GM21423 (cell line): ENCODE data around the gene NCAM2.
"Not testable (repeated sequence)": the region's sequence is repeated elsewhere in the genome, so short reads cannot be mapped to it uniquely, and the experiment has no call there.

ENCODE experiments used
- ATAC-seq: cut with Tn5 transposase; IDR thresholded peaks from one replicate; pipeline ENCODE4 v1.9.1; 2021; ENCODE audit warnings: mild to moderate bottlenecking, moderate library complexity; ENCODE audit not compliant: unreplicated experiment

The NCAM2 gene

DNA sequence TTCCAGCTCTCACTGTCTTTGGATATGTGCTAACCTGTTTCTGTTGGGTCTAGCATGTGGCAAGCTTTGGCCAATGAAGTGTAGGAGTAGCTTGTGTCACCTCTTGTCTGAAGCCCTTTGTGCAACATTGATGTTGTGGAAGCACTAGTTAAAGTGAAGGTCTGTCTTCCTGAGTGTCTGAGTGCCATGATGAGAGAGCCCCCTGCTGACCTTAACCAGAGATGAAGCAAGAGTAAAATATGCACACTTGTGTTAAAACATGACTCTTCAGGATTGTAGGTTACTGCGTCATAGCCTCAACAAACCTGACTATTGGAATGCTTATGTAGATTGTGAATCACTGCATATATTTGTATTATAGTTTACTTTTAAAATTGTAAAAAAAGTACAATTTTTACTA is 103.7 kb downstream of the NCAM2 start:
- no peak for ATAC-seq

- ATAC-seq = no peak
Measured at GRCh38 chr21:21102896-21103295, 104.7 kb downstream of the NCAM2 start.

GRCh38 chr21:21103692-21104091 is 105.5 kb downstream of the NCAM2 start:
- no peak for ATAC-seq

- no peak for ATAC-seq
Measured at GRCh38 chr21:21109736-21110135, 111.5 kb downstream of the NCAM2 start.

DNA sequence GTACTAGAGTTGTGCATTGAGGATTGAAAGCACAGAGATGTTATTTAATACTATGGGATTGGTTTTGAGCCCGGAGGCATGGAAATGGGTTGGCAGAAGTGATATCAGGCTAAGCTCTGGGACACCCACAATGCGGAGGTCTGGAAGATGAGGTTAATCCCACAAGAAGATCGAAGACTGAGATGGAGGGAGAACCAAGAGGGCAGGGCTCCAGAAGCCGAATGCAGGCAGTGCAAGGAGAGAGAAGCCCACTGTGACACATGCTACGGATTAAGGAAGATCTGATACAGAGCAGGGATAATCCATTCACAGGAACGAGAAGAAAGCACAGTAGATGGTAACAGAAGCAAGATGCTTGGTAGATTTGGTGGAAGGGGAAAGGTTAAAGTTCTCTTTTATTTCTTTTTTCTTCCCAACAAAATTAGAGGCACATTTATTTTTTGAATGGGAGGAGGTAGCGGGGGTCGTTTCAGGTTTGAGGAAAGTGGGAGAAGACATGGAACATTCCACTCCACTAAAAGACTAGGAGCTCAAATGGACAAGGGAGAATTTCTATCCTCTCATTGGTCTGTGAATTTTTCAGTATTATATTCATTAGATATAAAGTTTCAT is 113.2 kb downstream of the NCAM2 start:
- no peak for ATAC-seq

- ATAC-seq = no peak
Measured at GRCh38 chr21:21114461-21114860, 116.3 kb downstream of the NCAM2 start.

DNA sequence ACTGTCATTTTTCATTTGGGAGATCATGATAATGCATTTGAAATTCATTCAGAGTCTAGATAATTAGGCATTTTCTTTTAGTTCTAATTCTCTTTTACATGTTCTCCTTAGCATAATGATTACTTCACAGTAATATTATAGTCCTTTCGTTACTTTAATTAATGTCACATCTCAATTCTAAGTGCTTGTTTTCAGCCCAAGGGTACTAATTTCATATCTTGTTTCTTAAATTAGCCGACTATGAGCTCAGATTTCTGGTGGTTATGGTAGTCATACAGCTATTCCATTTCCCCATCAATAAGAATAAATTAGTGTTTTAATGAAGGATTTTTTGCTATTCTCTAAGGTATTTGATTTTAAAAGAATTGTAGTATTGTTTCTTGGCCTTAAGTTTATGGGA is 120.9 kb downstream of the NCAM2 start:
- ATAC-seq = no peak

DNA sequence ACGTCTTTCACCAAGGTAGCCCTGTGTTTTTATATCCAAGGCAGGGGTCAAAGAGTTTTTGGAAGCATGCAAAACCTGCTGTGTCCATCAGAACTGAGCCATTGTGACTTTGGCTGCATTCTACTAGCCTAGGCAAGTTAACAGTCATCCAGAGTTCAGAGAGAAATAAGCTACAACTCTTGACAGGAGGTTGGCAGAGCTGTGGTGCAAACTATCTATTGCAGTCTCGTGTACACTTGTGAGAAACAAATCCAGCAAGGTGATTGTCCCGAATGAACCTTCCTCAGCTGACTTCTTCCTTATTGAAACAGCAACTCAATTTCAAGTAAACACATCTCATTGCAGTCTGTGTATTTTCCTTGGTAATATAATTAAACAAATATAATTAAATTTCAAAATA is 124.5 kb downstream of the NCAM2 start:
- no peak for ATAC-seq

- no peak for ATAC-seq
Measured at GRCh38 chr21:21132390-21132789, 134.2 kb downstream of the NCAM2 start.

DNA sequence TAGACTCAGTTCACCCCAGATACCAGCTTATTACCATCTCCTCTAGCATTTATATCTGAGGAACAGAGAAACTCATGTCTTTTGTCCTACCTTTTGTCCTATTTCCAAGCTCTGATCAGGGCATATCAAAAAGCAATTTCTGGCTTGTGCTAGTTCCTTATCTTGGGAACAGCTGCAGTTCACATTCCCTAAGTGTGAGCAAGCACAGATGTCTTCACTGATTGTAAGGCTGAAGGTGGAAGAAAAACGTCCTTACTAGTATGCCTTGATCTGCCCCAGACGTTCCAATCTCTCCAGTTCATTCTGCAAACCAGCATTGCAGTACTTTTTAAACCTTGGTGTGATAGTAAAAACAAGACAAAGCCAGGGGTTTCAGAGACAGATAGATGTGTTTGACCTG is 139.8 kb downstream of the NCAM2 start:
- no peak for ATAC-seq

GRCh38 chr21:21146587-21147373 is 148.6 kb downstream of the NCAM2 start:
- ATAC-seq = no peak

DNA sequence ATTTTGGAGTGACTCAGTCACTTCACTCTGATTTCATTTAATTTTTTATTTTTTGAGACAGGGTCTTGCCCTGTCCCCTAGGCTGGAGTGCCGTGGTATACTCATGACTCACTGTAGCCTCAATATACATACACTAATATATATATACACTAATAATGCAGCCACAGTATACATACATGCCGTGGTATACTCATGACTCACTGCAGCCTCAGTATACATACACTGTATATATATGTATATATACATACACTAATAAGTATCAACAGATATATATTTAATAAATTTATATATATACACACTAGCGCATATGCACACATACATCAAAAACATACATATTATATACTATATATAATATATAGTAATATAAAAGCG is 149.2 kb downstream of the NCAM2 start:
- ATAC-seq = no peak

DNA sequence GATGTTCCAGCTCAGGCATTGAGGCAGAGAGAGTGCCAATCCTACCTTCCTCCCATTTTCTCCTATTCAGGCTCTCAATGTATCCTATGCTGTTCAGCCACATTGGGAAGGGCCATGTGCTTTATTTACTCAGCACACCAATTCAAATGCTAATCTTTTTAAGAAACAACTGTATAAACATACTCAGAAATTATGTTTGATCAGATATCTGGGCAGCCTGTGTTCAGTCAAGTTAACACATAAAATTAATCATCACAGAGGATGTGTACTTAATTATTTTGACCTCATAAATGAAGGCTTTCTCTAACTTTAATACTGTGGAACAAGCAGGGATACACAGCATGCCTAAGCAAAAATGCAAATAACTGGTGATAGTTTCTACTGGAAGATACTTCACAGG is 149.8 kb downstream of the NCAM2 start:
- ATAC-seq = no peak

GRCh38 chr21:21148514-21148913 is 150.3 kb downstream of the NCAM2 start:
- no peak for ATAC-seq

DNA sequence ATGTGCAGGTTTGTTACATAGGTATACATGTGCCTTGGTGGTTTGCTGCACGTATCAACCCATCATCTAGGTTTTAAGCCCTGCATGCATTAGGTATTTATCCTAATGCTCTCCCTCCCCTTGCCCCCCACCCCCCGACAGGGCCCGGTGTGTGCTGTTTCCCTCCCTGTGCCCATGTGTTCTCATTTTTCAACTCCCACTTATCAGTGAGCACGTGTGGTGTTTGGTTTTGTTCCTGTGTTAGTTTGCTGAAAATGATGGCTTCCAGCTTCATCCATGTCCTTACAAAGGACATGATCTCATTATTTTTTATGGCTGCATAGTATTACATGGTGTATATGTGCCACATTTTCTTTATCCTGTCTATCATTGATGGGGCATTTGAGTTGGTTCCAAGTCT is 151.2 kb downstream of the NCAM2 start:
- not testable (repeated sequence) for ATAC-seq

DNA sequence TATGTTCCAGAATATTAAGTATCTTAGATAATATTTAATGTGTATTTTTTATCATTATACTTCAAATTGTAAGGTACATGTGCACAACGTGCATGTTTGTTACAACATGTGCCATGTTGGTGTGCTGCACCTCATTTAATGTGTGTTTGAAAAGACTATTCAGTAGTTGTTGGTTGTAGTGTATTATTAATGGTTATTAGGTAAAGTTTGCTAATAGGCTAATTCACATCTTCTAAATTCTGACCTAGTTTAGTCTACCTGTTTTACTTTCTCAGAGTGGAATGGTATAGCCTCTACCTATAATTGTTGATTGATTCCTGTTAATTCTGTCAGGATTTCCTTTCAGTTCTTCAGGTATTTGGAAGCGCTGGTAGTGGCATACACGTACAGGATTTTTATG is 153.0 kb downstream of the NCAM2 start:
- no peak for ATAC-seq

- no peak for ATAC-seq
Measured at GRCh38 chr21:21156397-21156796, 158.2 kb downstream of the NCAM2 start.

GRCh38 chr21:21156957-21157356 is 158.7 kb downstream of the NCAM2 start:
- no peak for ATAC-seq

GRCh38 chr21:21158376-21158918 is 160.2 kb downstream of the NCAM2 start:
- no peak for ATAC-seq

- no peak for ATAC-seq
Measured at GRCh38 chr21:21159253-21159899, 161.2 kb downstream of the NCAM2 start.

- no peak for ATAC-seq
Measured at GRCh38 chr21:21162786-21163185, 164.6 kb downstream of the NCAM2 start.

DNA sequence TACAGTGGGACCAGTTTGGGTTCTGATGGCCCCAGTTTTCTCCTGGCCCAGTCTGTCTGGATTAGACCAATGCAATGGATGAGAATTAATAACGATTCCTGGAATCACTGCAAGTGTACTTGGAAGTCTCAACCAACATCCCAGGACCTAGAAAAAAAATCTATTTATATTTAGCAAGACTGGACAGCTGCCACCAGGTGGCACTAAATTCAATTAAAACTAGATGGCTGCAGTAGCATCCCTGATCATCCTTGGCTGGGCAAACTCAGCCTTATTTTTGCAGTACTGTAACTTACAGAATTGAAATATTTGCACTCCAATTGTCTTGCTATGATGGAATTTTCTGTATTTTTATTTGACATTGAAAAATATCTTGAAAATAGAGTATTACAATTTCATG is 165.7 kb downstream of the NCAM2 start:
- peak; percentile 74 for ATAC-seq
